Measurements from ENCODE around the gene CARD19.

DNA sequence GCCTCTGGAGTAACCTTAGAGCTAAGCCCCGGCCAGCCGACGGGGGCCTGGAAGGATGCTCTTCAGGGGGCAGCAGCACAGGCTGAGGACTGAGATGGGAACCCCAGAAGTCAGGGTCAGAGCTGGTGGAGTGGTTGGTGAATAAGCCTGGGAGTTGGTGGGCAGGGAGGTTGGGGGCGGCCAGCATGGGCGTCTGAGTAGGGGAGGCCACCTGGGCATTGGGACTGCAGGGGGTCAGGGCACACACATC, 23.6 kb downstream of the CARD19 start:
- TF ChIP-seq EZH2phosphoT487 (IDR thresholded peaks at IDR 0.05; ENCODE audit: insufficient read depth, low read depth) = no peak
- no peak for TF ChIP-seq EZH2 (IDR thresholded peaks at IDR 0.05; ENCODE audit: insufficient read depth, poor library complexity, severe bottlenecking)
